OCI-M1 (cell line): ENCODE results near the gene ANKRD1.

Experiments used
- DNase-seq: peaks from one replicate; lab custom pipeline; 2025; lab: John Stamatoyannopoulos, UW

The ANKRD1 gene

DNA sequence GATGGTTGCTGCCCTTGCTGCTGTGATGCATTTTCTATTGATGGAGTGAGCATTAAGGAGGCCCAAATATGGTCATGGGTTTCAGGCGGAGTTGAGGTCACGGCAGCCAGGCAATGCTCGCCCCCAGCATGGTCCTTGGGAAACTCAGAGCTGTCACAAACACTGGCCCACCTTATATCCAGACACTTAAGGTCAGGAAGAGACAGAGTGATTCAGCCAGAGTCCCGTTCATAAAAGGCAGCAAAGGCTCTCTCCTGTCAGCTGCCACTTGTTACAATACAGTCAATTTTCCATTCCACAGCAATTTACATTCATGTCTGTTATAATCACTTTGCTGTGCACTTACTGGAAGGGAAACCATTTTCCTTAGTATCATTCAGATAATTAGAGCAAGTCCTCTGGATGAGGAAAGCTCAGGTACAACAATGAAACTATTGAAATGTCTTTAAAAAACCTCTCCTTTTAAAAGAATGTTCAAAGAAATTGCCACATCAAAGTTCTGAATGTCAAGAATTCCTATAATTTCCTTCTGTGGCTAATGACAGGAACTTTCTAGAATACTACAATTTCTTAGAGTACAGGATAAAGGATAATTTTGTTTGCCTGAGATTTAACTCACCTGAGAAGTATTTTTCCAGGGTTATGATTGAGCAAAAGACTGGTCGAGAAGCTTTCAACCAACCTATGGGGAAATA lies 14.8 kb upstream of the ANKRD1 start:
- DNase-seq = no peak

- no peak for DNase-seq
Measured at GRCh38 chr10:90930971-90931871, 10.3 kb upstream of the ANKRD1 start.

- DNase-seq = no peak
Measured at GRCh38 chr10:90930070-90930837, 9.4 kb upstream of the ANKRD1 start.

- DNase-seq = no peak
Measured at GRCh38 chr10:90929179-90929578, 8.3 kb upstream of the ANKRD1 start.

- DNase-seq = no peak
Measured at GRCh38 chr10:90927293-90927692, 6.4 kb upstream of the ANKRD1 start.

GRCh38 chr10:90925079-90926029 lies 4.5 kb upstream of the ANKRD1 start:
- DNase-seq = no peak

GRCh38 chr10:90924552-90924951 lies 3.7 kb upstream of the ANKRD1 start:
- no peak for DNase-seq

DNA sequence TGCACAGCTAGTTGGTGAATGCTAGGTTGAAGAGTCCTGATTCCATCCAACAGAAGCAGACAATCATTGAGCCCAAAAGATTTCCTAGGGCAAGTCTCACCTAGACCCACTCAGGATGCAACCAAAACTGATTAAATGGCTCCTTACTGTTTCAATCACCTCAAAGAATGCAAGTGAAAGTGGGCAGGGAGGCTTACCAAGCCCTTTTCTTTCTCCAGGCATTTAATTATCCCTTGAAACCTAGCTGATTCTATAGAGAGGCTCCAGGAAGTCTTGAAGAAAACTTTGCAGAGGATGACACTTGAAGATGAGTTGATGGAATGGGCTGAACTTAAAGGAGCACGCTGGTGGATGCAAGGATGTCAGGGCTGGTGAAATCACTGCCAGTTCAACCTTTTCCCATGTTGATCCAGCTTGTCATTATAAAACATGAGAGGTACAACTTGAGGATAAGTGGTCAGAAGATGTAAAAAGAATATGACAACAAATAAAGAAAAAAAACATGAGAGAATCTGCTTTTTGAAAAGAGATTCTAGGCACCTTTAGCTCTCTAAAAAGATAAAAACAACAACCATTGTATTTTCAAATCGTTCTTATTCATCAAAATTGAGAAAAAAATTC lies 2.3 kb upstream of the ANKRD1 start:
- DNase-seq = no peak

GRCh38 chr10:90921906-90922305 lies 1.0 kb upstream of the ANKRD1 start:
- DNase-seq = no peak

DNA sequence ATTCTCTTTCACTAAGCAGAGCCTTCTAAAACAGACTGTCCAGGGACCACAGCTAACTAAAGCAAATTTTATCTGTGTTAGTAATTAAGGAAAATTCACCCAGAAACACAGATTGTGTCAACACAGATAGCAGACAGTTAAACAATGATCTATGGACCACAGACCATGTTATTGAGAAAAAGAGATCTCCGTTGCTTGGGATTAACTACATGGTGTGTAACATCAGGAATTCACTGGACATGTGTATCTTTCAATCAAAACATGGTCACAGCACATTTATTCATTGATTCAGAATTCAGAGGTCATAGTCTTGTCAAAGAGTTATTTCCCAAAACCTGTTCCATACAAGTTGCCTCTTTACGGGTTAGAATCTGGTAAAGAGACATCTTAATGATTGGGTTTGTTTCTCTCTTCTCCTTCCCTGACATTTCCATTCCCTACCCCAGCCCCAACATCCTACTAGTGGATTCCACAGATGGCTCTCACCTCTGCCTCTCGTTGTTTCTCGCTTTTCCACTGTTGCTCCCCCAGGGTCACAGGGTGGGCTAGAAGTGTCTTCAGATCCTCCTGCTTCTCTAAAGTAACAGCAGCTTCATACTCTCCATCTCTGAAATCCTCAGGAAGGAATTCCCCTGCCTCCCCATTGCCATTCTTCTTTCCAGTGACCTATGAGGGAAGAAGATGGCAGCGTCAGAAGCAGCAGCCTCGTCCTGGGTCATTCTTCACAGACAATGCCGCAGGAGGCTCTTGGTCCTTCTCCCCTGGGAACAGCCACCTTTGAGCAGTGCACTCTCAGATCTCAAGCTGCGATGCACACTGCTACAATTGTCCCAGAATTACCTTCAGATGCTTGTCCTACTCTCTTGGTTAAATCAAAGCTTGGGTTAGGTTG lies 958 bp downstream of the ANKRD1 start:
- DNase-seq = no peak

GRCh38 chr10:90917968-90918318 lies 2.9 kb downstream of the ANKRD1 start:
- DNase-seq = no peak

- DNase-seq = no peak
Measured at GRCh38 chr10:90917238-90917967, 3.5 kb downstream of the ANKRD1 start.

DNA sequence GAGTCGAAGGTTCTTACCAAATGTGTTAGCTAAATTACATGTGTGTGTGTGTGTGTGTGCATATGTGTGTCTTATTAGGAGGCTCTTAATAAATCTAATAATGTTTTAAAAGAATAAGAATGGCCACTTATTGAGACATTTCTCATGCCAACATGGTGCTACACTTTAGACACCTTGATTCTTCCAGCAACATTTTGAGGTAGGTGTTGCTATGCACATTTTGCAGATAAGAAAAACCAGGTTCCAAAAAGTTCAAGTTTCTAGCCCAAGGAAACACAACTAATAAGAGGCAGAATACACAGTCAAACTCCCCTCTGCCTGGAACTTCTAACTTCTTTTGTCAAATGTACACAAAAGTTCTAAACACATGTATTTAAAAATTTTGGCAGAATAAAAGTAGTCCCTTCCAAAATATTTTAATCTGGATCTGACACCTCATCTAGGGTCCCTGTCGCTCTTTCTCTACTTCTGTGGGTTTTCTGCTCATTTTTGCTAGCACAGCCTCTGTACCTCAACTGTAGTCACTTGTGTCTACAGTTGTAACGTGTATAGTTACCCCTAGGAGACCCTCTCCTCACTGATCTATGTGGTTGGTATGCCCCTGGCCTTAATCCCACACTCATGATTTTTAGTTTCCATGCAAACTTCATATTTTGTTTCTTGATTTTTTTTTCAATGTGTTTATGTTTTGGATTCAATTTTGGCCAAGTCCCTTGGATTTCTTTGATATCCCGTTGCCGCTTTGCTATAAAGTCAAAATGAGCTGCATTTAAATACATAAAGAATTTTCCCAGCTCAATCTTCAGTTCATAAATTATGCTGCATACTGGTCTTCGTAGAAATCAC lies 4.3 kb downstream of the ANKRD1 start:
- DNase-seq = no peak

- no peak for DNase-seq
Measured at GRCh38 chr10:90915766-90916075, 5.2 kb downstream of the ANKRD1 start.

DNA sequence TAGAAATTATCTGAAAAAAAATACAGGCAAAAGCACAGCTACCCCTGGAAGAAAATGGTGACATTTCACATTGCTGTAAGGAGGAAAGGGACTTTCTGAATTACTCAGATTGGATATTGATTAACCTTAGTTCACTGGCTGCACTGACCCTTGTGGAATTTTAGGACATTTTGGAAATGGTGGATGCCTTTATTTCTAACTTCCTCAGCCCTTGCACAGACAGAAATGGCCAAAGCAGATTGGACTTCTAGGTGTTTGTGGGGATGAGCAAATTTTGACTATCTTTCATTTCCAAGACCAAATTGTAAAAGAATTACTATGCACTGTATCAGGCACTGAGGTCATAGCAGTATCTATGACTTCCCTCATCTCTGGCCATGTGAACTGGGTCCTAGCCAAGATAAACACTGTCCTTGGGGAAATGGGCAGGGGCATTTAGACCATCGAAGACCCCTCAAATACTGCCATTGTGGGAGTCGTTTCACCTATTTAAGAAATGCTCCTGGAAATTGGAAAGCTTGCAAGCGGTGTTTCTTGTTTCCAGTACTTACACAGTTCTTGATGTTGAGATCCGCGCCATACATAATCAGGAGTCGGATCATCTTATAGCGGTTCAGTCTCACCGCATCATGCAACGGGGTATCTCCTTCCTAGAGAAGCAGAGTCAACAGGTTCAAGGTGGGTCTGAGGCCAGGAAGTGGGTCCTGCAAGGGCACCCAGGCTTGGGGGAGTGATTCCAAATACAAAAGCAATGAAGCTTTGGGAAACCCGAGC lies 5.7 kb downstream of the ANKRD1 start:
- no peak for DNase-seq

DNA sequence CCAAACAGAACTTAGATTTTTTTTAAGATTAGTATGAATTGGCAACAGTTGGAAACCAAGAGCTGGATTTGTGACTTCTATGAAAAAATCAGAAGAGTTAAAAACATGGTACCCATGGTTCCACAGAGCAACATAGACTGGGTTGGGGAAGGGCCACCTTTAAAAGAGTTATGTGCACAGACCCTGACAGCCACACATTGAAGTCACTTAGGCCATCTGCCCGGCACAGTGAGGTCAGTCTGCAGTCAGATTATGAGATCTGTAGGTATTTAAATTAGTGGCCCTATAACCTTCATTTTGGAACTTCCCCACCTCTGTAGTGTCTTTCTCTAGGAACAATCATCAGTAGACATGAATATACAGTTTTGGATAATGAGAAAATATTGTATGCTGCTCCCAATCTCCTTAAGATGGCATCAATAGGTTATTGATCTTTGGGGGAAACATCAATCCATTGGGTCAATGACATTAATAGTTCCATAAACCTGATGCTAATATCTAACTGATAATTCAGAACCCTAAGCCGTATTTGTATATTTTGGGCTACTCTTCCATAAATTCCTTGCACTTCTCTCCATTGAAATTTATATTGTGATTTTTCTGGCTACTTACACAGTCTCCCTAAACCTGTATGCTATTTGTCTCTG lies 7.0 kb downstream of the ANKRD1 start:
- no peak for DNase-seq

- DNase-seq = no peak
Measured at GRCh38 chr10:90912854-90913479, 7.9 kb downstream of the ANKRD1 start.
